Neuronal stem cell (in vitro differentiated cells): ENCODE data around the gene BNIP5.
A peak's percentile ranks its signal among the peaks of the same experiment; 100 is the strongest.

Source experiments
- DNase-seq: peaks from one replicate; pipeline ENCODE4 v3.0.0-alpha.2; 2013; ENCODE audit warnings: low spot score
- H2AFZ ChIP-seq: one replicate; pipeline ENCODE4 v1.6.1; 2013; ENCODE audit warnings: mild to moderate bottlenecking, low read length, inconsistent platforms
- H2AK5ac ChIP-seq: 2 replicates; pipeline ENCODE4 v1.6.1; 2013; ENCODE audit warnings: low read depth, mild to moderate bottlenecking, inconsistent platforms, low read length, moderate library complexity, mixed read lengths
- H2BK120ac ChIP-seq: 2 replicates; pipeline ENCODE4 v1.6.1; 2013; ENCODE audit warnings: low read depth, mild to moderate bottlenecking, inconsistent platforms, low read length, moderate library complexity, mixed read lengths
- H2BK12ac ChIP-seq: one replicate; pipeline ENCODE4 v1.6.1; 2013; ENCODE audit warnings: low read length, inconsistent platforms
- H2BK15ac ChIP-seq: 2 replicates; pipeline ENCODE4 v1.6.1; 2013; ENCODE audit warnings: mild to moderate bottlenecking, low read length, inconsistent platforms, mixed read lengths
- H2BK5ac ChIP-seq: one replicate; pipeline ENCODE4 v1.6.1; 2013; ENCODE audit warnings: inconsistent platforms, mild to moderate bottlenecking, low read length, moderate library complexity
- H3K14ac ChIP-seq: one replicate; pipeline ENCODE4 v1.6.1; 2013; ENCODE audit warnings: low read length, inconsistent platforms
- H3K18ac ChIP-seq: 2 replicates; pipeline ENCODE4 v1.6.1; 2013; ENCODE audit warnings: low read length, inconsistent platforms
- H3K23ac ChIP-seq: 2 replicates; pipeline ENCODE4 v1.6.1; 2013; ENCODE audit warnings: low read depth, mild to moderate bottlenecking, mixed read lengths, low read length, inconsistent platforms; ENCODE audit not compliant: poor library complexity
- H3K27ac ChIP-seq: replicated peaks from 3 replicates; pipeline ENCODE4 v1.5.1; 2013; ENCODE audit warnings: low read length, inconsistent platforms
- H3K27me3 ChIP-seq, 3 experiments: 2 replicates each; pipeline ENCODE4 v1.6.1; 2013; ENCODE audit warnings: low read length in 3 of 3, mild to moderate bottlenecking in 2 of 3, inconsistent platforms in 1 of 3, low read depth in 1 of 3, mixed read lengths in 1 of 3, moderate library complexity in 1 of 3; ENCODE audit not compliant: control insufficient read depth in 3 of 3, insufficient read depth in 3 of 3
- H3K36me3 ChIP-seq, 2 donors: replicated peaks in 1 of 2; 2 replicates each; pipeline ENCODE4 v1.6.1; 2013; ENCODE audit warnings: low read length in 2 of 2; ENCODE audit not compliant: control insufficient read depth in 2 of 2, insufficient read depth in 2 of 2
- H3K4ac ChIP-seq: 2 replicates; pipeline ENCODE4 v1.6.1; 2013; ENCODE audit warnings: inconsistent platforms, mild to moderate bottlenecking, low read length, moderate library complexity
- H3K4me1 ChIP-seq, 2 donors: 1 replicate in 1 of 2; 2 replicates in 1 of 2; pipeline ENCODE4 v1.6.1; 2013; ENCODE audit warnings: low read length in 2 of 2, low read depth in 1 of 2; ENCODE audit not compliant: control insufficient read depth in 2 of 2, insufficient read depth in 1 of 2
- H3K4me2 ChIP-seq: one replicate; pipeline ENCODE4 v1.6.1; 2013; ENCODE audit warnings: mild to moderate bottlenecking, low read length, inconsistent platforms; ENCODE audit not compliant: insufficient read depth, poor library complexity, severe bottlenecking
- H3K4me3 ChIP-seq, 2 donors: 2 replicates each; pipeline ENCODE4 v1.5.1; 2013; ENCODE audit warnings: low read length in 2 of 2, mild to moderate bottlenecking in 2 of 2, inconsistent platforms in 1 of 2, moderate library complexity in 1 of 2
- H3K79me1 ChIP-seq: one replicate; pipeline ENCODE4 v1.6.1; 2013; ENCODE audit warnings: low read depth, mild to moderate bottlenecking, inconsistent platforms, low read length, moderate library complexity
- H3K9ac ChIP-seq: one replicate; pipeline ENCODE4 v1.6.1; 2013; ENCODE audit warnings: mild to moderate bottlenecking, low read depth, low read length, inconsistent platforms; ENCODE audit not compliant: poor library complexity
- H3K9me3 ChIP-seq, 2 donors: replicated peaks in 1 of 2; 2 replicates each; pipeline versions ENCODE3 to v1.6.1; 2013; ENCODE audit warnings: low read length in 2 of 2, mild to moderate bottlenecking in 2 of 2, inconsistent platforms in 1 of 2, low read depth in 1 of 2, mixed read lengths in 1 of 2, moderate library complexity in 1 of 2; ENCODE audit not compliant: control insufficient read depth in 2 of 2, insufficient read depth in 1 of 2
- H4K8ac ChIP-seq: one replicate; pipeline ENCODE4 v1.6.1; 2013; ENCODE audit warnings: low read depth, mild to moderate bottlenecking, inconsistent platforms, low read length, moderate library complexity
- H4K91ac ChIP-seq: one replicate; pipeline ENCODE4 v1.6.1; 2013; ENCODE audit warnings: low read length, low read depth, mild to moderate bottlenecking, inconsistent platforms; ENCODE audit not compliant: poor library complexity
- WGBS, 2 donors: extraction: QIAGEN DNeasy Blood & Tissue Kit; methylation state at CpG; one replicate each; pipeline ENCODE4 v1.1.7; 2013; ENCODE audit warnings: missing lambda C conversion rate in 2 of 2, mixed read lengths in 1 of 2; ENCODE audit not compliant: insufficient read length in 2 of 2, insufficient replicate concordance in 1 of 2; ENCODE audit errors: extremely low coverage in 2 of 2; 5-methylcytosine and 5-hydroxymethylcytosine counted together

The BNIP5 gene

DNA sequence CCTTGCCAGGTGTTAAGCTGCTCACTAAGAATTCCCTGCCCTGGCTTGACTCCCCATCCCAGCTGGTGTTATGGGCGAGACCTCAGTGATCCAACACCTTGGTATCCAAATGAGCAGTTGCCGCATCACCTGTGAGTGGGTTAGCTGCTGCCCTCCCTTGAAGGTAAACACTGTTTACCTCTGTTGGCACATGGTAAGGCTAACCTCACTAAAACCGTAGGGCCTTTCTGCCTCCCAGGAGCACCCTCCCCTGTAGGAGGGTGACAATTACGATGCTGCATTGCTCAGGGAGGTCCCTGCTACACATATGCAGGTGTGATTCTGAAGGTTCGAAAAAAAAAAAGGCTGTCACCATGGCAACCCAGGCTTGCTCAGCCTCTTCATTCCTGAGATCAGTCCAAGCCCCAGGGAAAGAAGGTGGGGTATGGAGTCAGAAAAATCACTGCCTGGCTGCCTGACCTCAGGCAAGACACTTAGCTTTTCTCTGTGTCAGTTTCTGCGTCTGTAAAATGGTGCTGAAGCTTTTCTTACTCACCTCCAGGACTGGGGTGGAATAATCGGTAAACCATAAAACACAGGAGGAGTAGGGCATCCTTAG lies 47.3 kb downstream of the BNIP5 start:
- DNase-seq = no peak
- Histone ChIP-seq H2BK120ac (no peak overlapping the region), H3K14ac (no peak overlapping the region), H3K27ac (no peak overlapping the region), H2AFZ (no peak overlapping the region), H3K18ac (peak overlapping the region; percentile 35), H3K27me3 (peaks cover 0 to 38% (median 0%) of the 10 kb centered on the region in 3 experiments), H4K91ac (no peak overlapping the region), H3K36me3 (no peaks in the 10 kb centered on the region), H2BK5ac (no peak overlapping the region), H3K79me1 (peaks cover 2% of the 10 kb centered on the region), H3K4me1 (peaks cover 3 to 8% of the 10 kb centered on the region in 2 donors), H3K4me3 (no peak overlapping the region), H3K9me3 (no peaks in the 10 kb centered on the region), H2BK12ac (no peak overlapping the region), H3K23ac (no peak overlapping the region), H2AK5ac (no peak overlapping the region), H3K4ac (no peak overlapping the region), H3K4me2 (no peak overlapping the region), H3K9ac (no peak overlapping the region), H2BK15ac (no peak overlapping the region), H4K8ac (no peak overlapping the region)
- WGBS, 2 donors = no CpG with 5 or more reads among the region's 7 CpGs

DNA sequence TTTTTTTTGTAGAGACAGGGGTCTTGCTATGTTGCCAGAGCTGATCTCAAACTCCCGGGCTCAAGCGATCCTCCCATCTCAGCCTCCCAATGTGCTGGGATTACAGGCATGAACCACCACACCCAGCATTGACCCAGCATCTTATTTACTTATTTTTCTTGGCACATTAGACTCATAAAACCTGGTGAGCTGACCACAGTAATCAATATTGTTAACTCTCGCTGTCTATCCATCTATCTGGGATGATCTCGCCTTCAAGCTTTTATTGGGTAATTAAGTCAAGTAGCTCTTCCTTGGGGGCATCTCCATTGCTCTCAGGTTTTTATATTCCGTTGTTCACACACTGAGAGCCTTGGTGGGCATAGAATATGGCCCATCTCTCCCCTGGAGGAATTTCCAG lies 49.8 kb downstream of the BNIP5 start:
- no peak overlapping the region for H3K14ac ChIP-seq
- peaks cover 2% of the 10 kb centered on the region for H3K79me1 ChIP-seq
- H2BK12ac ChIP-seq = no peak overlapping the region
- no peak overlapping the region for H2BK120ac ChIP-seq
- no peaks in the 10 kb centered on the region for H3K9me3 ChIP-seq
- H3K27ac ChIP-seq = no peak overlapping the region
- H3K18ac ChIP-seq = no peak overlapping the region
- no peak overlapping the region for H3K9ac ChIP-seq
- no peak overlapping the region for H2BK5ac ChIP-seq
- no peak overlapping the region for H3K4me2 ChIP-seq
- H4K8ac ChIP-seq = no peak overlapping the region
- H2BK15ac ChIP-seq = no peak overlapping the region
- H3K4ac ChIP-seq = no peak overlapping the region
- no peak overlapping the region for H2AK5ac ChIP-seq
- DNase-seq = no peak
- H3K4me1 ChIP-seq = peaks cover 3 to 8% of the 10 kb centered on the region in 2 donors
- WGBS, 2 donors = no CpG with 5 or more reads among the region's 5 CpGs
- H3K27me3 ChIP-seq = peaks cover 0 to 34% (median 0%) of the 10 kb centered on the region in 3 experiments
- no peak overlapping the region for H4K91ac ChIP-seq
- no peak overlapping the region for H3K23ac ChIP-seq
- H3K4me3 ChIP-seq = no peak overlapping the region
- no peaks in the 10 kb centered on the region for H3K36me3 ChIP-seq
- H2AFZ ChIP-seq = no peak overlapping the region

DNA sequence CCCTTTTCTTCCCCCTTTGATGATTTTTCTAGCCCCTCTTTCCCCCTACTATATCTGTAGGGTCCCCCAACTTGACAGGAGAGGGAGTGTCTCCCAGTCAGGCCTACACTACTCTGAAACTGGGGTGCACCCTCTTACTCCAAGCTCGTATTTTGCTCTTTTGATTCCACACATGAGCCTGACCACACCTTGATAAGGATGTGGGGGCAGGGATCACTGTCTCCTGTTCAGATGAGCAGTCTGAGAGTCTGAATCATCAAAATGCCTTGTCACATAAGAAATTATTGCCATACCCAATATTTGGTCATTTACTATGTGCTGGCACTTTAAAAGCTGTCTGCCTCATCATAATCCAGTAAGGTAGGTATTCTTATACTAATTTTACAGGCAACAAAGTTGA lies 50.9 kb downstream of the BNIP5 start:
- Histone ChIP-seq H2BK120ac (no peak overlapping the region), H3K14ac (no peak overlapping the region), H2AK5ac (no peak overlapping the region), H2BK15ac (no peak overlapping the region), H3K27ac (no peak overlapping the region), H3K4me2 (no peak overlapping the region), H3K18ac (no peak overlapping the region), H3K4me1 (peaks cover 3 to 8% of the 10 kb centered on the region in 2 donors), H4K91ac (no peak overlapping the region), H3K4ac (no peak overlapping the region), H2BK5ac (no peak overlapping the region), H3K79me1 (no peaks in the 10 kb centered on the region), H4K8ac (no peak overlapping the region), H2AFZ (no peak overlapping the region), H3K23ac (no peak overlapping the region), H3K9me3 (no peaks in the 10 kb centered on the region), H3K4me3 (no peak overlapping the region), H3K36me3 (no peaks in the 10 kb centered on the region), H3K27me3 (peaks cover 0 to 36% (median 0%) of the 10 kb centered on the region in 3 experiments), H2BK12ac (no peak overlapping the region), H3K9ac (no peak overlapping the region)
- DNase-seq = no peak
- no CpG with 5 or more reads among the region's 1 CpG for WGBS, 2 donors

DNA sequence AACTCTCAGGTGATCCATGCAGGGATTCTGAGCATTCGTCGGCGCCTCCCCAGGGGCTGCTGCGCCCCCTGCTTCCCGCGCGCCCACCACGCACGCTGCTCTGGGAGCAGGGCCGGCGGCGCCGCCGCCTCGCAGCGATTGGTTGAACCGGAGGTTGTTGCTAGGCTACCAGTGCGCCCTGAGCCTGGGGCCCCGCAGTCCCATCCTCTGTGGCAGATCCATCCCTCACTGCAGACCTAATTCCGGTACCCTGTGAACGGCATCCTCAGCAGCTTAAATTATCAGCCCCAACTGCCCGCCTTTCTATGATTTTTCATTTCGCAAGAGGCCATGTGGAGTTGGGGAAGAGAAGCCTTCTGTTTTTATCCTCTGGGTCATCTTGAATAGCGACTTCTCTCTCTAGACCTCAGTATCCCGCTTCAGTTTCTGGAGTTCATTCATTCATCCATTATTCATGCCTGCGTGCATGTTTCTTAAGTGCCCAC lies 51.5 kb downstream of the BNIP5 start:
- no peak overlapping the region for H3K4me3 ChIP-seq
- no peak overlapping the region for H3K18ac ChIP-seq
- peak; percentile 33 for DNase-seq
- WGBS, 2 donors = no CpG with 5 or more reads among the region's 26 CpGs
- no peak overlapping the region for H3K23ac ChIP-seq
- H4K91ac ChIP-seq = no peak overlapping the region
- no peak overlapping the region for H4K8ac ChIP-seq
- H2BK120ac ChIP-seq = no peak overlapping the region
- peaks cover 3 to 8% of the 10 kb centered on the region in 2 donors for H3K4me1 ChIP-seq
- no peak overlapping the region for H2BK12ac ChIP-seq
- no peak overlapping the region for H2BK15ac ChIP-seq
- no peak overlapping the region for H3K14ac ChIP-seq
- no peak overlapping the region for H3K4ac ChIP-seq
- no peak overlapping the region for H3K9ac ChIP-seq
- no peaks in the 10 kb centered on the region for H3K9me3 ChIP-seq
- peaks cover 0 to 37% (median 0%) of the 10 kb centered on the region in 3 experiments for H3K27me3 ChIP-seq
- H2AFZ ChIP-seq = peak overlapping the region; percentile 61
- H3K36me3 ChIP-seq = no peaks in the 10 kb centered on the region
- H2AK5ac ChIP-seq = no peak overlapping the region
- H3K27ac ChIP-seq = no peak overlapping the region
- H2BK5ac ChIP-seq = no peak overlapping the region
- no peaks in the 10 kb centered on the region for H3K79me1 ChIP-seq
- H3K4me2 ChIP-seq = no peak overlapping the region
